Left forelimb (tissue), 1 donor: ENCODE data around the gene ITGA11.

Experiments used
- DNase-seq: peaks from one replicate; pipeline ENCODE4 v3.0.0-alpha.2; 2018; ENCODE audit warnings: low spot score

The ITGA11 gene

DNA sequence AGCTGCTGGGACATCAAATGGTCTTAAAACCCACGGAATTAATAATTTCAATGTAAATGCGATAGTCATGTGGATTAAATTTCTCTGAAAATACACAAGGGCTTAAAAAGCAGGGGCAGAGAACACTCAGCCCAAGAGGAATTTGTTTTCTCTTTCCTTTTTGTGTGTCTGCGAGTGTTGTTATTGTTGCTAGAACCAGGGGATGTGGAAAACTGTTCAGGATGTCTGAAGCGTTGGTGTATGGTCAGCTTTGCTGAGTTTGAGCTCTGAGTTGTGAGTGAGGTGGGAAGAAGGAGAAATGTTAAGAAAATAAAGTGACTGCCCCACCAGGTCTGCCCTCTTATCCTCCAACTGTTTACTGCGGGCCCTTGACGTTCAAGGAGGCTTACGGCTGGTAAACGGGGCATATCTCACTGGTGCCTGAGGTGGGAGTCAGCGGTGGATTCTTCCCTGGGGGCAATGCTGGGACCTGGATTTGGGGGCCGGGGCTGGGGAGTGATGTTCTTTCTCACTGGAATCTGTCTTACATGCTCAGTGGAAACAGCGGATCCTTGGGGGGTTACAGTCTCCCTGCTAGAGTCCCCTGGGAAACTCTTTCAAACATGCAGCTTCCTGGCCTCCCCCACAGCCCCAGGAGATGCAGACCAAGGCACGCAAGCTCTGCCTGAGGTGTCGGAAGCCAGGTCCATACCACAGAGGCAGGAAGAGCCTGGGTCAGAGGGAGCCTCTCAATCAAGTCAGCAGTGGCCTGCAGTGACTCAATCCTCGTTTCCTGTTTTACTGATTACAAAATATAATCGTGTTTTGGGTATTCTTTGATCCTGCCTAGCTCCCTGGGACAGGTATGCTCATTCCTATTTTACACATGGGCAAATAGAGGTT lies 41.8 kb downstream of the ITGA11 start:
- peak; percentile 15 for DNase-seq

DNA sequence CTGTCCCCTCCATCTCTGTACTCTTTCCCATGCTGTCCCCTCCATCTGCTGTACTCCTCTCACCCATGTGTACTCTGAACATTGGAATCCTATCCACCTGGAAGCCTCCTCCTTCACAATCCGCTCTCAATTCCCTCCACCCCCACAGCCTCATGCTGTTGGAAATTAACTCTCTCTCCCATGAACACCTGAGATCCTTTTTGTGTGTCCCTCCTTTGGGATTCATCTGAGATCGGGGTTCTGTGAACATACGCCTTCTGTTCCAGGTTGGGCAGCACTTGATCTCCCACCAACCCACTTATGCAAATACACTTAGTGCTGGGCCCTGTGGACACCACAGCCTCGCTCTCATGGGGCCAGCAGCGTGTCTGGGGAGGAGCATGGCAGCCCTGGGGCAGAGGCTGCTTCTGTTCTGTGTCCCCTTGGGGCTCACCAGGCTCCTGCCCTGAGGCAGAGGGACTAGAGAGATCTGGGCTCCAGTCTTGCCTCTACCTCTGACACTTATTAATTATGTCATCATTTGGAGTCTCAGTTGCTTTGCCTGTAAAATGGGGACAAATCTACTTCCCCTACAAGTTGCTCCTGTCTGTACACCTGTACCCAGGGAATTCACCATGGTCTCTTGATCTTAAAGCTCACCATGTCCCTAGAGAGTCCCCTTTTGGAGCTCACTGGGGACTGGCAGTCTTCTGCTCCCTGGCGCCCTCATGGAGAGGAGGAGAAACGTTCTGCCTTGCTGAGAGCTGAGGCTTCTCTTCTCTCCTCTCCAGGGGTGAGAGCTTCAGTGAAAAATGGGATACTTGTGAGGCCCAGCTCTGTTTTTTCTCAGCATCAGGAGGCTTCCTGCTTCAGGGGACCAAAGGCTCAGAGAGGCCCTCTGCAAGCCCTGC lies 42.7 kb downstream of the ITGA11 start:
- DNase-seq: peak; percentile 33

DNA sequence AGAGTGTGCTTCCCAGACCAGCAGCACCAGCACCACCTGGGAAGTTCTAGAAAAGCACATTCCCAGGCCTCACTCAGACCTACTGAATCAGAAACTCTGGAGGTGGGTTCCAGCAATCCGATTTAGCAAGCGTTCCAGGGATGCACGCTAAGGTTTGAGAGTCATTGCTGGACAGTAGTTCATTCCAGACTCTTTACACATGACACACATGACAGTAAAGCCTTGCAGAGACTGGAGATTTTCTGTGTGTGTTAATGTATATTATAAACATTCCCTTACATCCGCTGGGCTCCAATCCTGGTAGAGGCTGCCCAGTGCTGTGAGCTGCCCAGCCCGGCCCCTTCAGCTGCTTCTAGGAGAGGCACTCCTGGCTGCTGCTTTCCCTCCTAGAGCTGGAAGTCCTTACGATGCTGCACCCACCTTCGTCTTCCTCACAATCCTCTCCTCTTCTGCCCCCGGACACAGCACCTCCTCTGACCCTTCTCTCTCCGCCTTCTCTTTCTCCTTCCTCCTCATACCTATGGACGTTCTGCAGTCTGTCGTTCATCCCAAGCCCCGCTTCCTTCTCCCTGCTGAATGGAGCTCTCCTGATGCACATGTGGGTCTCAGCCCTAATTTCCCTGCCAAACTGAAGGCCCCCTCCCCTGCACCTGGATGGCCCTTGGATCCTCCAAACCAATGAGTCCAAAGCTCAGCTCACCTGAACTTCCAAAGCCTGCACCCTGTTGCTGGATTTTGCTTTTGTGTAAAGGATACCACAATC lies 44.4 kb downstream of the ITGA11 start:
- peak; percentile 46 for DNase-seq

DNA sequence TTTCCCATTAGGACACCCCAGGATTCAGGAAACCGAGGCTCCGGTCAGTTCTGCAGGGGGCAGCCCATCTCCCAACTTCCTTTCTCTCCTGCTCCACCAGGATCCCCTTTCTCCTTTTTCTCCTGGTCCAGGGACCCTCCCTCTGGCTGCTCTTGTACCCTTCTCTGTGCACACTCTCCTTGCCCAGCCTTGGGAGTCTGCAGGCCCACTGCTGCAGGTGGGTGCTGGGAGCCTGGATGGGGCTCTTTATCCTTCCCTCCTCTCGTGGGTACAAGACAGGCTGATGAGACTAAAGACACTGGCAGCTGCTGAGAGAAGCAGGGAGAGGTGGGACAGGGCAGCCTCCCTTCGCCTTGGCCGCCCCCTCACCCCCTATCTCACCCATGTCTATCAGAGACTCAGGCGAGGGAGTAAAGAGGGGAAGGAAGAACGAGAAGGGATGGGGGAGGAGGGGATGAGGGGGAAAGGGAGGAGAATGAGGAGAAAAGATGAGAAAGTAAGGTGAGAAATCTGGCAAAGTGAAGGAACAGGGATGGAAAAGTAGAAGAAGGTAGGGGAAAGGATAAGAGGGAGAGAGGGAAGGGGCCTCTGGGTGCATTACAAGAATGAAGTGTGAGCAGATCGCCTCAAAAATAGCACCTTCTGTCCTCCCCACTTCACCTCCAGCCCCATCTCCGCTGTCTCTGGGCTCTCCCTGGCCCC lies 45.2 kb downstream of the ITGA11 start:
- DNase-seq: peak; percentile 34

DNA sequence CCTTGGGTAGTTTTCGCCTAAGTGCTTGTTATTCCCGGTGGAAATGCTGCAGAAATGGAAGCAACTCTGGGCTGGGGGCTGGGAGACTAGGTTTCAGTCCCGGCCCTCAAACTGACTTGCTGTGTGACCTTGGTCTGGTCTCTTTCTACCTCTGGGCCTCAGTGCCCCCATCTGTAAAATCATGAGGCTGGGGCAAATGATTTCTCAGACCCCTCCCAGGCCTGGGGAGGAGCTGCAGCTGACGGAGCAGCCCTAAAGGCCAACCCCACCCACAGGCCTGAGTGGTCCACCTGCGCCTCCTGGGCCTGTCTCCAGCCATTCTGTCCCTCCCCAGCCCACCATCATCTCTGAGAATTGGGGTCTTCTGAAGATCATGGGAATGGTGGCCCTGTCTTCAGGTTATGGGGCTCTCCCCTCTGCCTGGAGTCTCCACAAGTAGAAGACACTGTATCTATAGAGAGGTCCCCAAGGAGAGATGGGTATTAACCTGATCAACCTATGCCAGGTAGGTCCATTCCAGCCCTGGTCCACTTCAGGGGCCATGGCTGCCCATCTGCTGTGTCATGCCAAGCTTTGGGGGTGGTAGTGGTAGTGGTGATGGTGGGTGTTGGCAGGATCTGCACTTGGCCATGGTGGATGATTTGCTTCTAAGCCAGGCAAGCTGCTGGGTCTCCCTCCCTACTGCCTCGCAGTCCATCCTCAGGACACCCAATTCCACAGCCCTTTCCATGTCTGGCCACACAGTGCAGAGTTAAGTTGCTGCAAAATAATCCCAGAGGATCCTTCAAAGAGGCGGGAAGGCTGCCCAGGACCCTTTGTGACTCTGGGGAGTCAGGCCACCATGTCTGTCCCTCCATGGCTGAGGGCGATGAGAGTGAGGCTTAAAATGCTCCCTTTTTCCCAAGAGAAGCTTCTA lies 46.0 kb downstream of the ITGA11 start:
- peak; percentile 23 for DNase-seq

DNA sequence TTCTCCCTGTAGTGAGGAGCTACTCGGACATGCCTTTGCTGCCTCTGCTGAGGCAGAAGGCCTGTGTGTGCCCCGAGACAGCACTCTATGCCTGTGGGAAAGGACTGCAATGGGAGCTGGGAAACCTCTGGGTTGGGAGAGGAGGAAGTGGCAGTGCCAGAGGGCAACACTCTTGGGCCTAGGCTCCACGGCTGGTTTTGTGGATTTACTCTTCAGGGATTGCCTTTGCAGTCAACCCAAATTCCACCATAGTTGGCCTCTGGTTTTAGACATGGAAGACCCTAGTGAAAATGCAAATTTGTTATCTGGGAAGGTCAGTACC lies 46.8 kb downstream of the ITGA11 start:
- peak; percentile 28 for DNase-seq

DNA sequence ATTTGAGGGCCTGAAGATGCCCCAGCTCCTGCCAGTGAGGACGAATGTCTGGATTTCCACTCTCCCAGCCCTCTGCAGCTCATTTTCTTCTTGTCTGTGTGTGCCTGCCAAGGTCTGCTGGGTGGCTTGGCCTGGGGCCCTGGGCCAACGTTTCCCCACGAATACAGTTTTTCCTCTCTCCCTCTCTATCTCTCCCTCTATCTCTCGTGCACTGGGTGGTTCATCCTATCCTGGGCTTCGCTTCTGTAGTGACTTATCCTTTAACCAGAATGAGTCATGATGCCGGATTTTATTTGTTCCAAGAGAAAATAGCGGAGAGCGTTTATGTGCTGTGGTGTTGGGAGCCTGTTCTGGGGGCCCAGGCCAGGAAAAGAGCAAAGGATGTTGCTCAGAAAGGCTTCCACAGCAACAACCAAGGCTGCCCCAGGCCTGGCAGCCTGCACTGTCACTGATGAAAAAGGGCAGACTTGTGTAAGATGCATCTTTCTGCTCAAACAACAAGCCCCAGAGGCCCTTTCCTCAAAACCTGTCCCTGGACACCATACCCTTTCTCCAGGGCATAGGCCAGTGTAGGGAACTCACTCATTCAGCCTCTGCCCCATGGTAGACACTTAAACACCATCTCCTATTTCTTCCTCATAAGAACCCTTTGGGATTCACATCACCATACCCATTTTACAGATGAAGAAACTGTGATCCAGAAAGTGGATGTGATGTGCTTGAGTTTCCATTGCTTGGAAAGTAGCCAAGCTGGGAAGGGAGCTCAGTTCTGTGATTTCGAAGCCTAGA lies 47.3 kb downstream of the ITGA11 start:
- peak; percentile 65 for DNase-seq

DNA sequence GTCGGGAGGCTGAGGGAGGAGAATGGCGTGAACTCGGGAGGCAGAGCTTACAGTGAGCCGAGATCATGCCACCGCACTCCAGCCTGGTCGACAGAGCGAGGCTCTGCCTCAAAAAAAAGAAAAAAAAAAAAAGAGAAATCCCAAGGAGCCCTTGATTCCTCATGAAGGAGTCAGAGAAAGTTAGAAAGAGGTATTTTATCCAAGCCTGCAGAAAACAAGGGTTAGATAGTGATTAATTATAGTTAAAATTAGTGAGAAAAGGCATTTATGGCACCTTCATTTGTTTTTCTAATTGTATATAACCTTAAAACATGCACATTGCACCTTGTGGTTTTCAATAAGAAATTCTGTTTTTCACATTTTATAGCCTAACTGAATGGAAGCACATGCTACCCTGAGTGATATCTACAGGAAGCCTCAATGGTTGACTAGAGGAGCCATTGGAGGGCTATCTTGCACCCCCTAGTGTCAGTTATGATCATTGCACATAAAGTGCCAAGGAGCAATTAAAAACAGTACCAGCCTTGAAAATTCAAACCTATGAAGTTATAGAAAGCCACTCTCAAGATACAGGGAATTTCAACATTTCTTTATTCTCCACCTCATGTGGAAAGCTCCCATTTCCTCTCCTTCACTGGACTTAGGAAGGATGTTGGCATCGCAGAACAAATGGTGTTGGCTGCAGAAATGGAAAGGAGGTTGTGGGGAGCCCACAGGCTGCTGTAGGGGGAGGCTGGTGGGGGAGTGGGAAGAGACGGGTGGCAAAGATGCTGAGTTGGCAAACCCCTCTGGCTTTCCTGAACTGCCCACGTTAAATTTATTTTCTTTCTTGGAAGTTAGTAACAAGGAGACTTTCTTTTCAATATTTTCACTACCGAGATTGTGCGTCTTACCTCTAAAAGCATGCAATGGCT lies 48.5 kb downstream of the ITGA11 start:
- peak; percentile 25 for DNase-seq

DNA sequence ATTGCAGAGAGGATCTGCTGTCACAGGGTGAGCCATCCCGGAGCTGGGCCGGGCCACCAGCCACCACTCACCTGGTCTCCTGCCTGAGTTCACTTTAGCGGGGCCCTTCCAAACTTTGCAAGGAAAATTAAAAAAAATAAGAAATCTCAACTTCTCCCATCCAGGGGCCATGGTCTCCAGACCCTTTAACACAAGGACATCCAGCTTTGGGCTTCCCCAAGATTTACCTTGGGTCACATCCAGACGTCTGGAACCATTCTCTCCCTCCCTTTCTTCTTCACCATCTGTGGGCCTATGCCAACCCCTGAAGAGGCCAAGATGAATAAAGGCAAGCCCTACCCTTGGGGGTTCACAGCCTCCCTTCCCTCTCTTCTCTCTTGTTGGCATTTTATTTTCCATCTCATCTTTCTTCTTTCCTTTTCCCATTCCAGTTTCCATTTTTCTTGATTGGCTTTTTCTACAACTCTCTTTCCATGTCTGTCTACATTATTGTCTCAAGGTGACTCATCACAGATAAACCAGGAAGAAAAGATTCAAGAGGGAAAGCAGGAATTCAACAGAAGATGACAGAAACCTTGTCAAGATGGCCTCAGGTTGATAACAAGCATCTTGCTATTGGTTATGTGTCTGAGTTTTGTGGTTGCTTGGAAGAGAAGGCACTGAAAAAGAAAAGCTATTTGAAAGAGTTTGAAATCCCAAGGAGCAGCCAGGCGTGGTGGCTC lies 49.5 kb downstream of the ITGA11 start:
- no peak for DNase-seq

DNA sequence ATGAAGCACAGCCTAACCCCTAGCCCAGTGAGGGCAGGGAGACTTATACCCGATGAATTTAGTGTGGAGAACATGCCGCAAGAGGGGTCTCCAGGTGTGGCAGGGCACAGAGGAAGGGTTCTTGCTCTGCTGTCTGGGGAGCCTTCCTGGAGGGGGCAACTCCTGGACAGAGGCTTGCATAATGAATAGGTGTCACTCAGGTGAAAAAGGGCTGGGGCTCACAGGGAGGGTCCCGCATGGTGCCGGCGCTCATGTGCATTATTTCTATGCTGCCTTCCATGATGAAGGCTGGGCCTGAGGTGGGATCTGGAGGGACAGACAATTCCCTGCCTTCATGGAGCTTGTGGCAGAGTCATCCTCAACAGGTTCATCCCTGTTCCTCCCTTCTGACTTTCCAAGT lies 51.5 kb downstream of the ITGA11 start:
- DNase-seq: peak; percentile 34

DNA sequence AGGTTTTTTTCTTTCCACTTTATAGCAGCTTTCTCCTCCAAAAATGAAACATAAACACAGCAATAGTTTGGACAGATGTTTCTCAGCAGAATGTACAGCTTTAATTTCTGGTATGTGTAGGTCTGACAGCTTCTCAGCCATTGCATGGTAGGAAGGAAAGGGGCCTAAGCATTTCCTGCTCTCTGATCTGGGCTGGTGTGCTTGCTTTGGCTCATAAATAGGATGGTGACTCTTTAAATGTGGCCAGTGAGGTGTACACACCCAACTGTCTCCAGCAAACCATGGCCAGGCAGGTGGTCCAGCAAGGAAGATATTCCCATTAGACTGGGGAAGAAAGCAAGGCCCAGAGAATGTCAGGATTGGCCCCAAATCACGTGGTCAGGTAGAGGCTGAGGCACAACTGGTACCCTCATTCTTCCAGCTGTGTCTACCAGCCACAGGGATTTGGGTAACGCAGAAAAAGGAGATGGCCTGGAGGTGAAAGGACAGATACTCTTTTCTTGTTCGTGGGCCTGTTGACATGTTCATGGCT lies 52.1 kb downstream of the ITGA11 start:
- DNase-seq: peak; percentile 38

DNA sequence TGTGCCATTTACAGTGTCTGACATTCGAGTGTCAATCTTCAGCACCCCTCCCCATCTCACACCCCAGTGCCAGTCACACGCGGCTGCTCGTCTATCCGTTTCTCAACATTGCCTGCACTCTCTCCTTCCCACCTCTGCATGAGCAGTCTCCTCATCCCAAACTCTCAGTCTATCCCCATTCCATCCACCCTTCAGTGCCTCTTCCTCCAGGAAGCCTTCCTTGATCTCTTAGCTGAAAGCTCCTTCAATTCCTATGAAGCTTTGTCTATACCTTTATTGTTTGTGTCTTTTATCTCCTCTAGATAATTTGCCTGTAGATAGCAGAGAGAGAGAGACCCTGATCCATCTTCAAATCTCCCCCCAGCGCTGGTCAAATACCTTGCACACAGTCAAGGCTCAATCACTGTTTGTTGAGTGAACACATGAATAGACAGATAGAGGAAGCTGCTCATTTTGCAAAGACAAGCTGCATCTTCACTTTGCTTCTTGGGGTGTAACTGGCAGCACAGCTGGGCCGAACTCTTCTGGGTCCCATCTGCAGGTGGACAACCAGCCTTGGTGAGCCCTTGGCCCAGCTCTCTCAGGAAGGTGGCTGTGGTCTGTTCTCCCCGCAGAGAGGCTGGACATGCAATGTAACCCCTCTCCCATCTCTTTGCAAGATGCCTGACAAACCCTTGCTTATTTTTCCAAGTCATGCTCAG lies 52.8 kb downstream of the ITGA11 start:
- peak; percentile 53 for DNase-seq

DNA sequence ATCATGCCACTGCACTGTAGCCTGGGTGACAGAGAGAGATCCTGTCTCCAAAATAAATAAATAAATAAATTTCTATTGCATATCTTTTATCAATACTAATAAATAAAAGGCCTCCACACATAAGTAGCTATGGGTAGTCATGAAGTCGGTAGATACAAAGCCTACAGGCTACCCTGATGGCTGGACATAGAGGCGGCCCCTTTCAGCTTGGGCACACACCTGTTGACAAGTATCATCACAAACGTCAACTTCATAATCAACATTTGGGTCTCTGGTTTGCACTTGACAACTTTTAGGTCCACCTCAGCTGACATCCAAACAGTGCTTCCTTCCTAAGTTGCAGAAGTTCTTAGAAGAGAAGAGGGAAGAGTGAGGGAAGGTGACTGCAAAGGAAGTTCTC lies 53.4 kb downstream of the ITGA11 start:
- DNase-seq: no peak

DNA sequence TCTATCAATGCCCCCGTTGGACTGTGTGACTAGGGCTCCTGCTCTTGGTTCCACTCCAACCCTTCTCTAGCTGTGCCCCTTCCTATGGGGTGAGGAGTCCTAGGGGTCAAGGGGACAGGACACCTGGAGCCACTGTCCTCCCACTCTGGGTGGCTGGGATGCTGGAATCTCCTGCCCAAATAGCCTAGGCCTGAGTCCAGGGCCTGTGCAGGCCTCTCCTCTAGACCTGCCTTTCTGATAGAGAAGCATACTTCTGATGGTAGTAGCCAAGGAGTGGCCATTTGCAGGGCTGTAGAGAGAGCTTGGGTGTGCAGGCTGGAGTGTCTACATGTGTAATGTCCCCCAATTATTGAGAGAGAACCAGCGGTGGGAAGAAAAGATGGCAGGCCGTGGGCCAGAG lies 54.2 kb downstream of the ITGA11 start:
- peak; percentile 12 for DNase-seq

DNA sequence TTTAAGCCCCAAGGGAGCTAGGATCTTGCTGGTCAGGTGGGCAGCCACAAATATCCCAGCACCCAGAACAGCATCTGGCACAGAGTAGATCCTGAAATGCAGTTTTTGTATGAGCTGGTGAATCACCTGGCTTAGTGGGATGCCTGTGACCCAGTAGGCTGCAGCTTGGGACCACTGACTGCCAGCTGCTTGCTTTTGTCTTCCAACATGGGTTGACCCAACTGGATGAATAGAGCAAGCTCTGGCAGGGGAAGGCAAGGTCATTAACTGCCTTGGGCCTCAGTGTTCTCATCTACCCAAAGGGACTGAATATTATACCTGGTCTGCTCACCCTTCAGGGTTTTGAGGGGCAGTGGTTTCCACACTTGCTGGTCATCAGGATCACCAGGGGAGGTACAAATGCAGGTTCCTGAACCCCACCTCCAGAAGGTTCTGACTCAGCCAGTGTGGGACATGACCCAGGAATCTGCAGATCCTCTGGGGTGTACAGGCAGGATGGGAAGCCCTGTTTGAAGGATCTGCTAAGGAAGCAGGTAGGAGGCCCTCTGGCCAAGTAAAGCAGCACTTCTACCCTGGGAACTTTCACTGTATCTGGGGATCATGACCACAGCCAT lies 55.4 kb downstream of the ITGA11 start:
- peak; percentile 38 for DNase-seq

DNA sequence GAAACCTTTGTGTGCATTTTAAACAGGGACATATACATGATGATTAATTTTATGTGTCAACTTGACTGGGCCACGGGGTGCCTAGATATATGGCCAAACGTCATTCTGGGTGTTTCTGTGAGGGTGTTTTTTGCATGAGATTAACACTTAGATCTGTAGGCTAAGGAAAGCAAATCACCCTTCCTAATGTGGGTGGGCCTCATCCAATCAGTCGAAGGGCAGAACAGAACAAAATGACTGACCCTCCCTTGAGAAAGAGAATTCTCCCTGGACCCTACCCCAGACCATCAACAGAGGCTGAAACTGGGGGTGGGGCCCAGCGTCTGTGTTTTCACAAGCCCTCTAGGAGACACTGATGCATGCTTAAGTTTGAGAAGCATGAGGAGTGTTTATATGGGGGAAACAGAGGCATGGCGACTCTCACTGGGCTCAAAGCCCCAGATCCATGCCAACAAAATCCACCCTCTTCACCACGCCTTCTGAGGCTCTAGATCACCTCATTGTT lies 56.2 kb downstream of the ITGA11 start:
- DNase-seq: peak; percentile 31
